Thyroid gland (tissue), 4 donors: ENCODE data around the gene MTG2.

Source experiments
- POLR2A ChIP-seq, 2 donors: fragments of 450-650 bp; IDR thresholded peaks; one replicate each; pipeline ENCODE4 v1.6.1; 2017; ENCODE audit warnings: antibody characterized with exemption in 2 of 2, mild to moderate bottlenecking in 2 of 2, moderate library complexity in 1 of 2
- TF ChIP-seq, protein P1 (sequence below), 6 experiments: fragments of 200-600 bp in 3 of 6; fragments of 450-650 bp in 3 of 6; sonication (generic) in 3 of 6; IDR thresholded peaks; one replicate each; pipeline ENCODE4 v1.5.1; 2016 to 2019; ENCODE audit warnings: antibody characterized with exemption in 6 of 6, mild to moderate bottlenecking in 2 of 6, inconsistent platforms in 1 of 6, moderate library complexity in 1 of 6

DNA sequence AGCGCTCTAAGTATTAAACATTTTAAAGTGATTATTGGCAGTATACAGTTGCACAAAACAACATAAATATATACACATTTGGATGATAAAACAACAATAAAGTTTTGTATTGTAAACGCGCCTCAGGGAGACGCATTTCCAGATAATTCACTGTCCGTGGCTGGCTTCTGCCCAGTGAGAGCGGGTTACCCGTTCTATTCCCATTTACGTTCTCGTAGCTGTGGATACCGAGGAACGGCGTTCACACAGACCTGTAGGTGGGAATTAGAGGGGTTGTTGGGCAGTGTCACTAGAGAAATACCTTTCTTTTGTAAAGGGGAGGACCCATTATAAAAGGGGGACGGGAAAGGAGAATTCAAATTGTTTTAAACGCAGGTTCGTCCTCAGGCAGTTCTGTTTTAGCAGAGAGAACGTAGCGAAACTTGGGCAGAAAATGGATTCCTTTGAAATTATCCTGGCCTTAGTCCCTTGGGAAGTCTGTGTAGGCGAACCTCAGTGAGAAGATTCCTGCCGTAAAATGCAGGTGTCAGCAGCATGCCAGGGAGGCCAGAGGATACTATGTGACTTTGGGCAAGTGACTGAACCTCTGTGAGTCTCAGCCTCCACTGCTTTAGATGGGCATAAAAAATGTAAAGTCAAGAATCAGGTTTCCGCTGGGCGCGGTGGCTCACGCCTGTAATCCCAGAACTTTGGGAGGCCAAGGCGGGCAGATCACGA is 756 bp downstream of the MTG2 start:
- TF ChIP-seq, protein P1, sequence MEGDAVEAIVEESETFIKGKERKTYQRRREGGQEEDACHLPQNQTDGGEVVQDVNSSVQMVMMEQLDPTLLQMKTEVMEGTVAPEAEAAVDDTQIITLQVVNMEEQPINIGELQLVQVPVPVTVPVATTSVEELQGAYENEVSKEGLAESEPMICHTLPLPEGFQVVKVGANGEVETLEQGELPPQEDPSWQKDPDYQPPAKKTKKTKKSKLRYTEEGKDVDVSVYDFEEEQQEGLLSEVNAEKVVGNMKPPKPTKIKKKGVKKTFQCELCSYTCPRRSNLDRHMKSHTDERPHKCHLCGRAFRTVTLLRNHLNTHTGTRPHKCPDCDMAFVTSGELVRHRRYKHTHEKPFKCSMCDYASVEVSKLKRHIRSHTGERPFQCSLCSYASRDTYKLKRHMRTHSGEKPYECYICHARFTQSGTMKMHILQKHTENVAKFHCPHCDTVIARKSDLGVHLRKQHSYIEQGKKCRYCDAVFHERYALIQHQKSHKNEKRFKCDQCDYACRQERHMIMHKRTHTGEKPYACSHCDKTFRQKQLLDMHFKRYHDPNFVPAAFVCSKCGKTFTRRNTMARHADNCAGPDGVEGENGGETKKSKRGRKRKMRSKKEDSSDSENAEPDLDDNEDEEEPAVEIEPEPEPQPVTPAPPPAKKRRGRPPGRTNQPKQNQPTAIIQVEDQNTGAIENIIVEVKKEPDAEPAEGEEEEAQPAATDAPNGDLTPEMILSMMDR (IDR thresholded peaks at IDR 0.05): no peak
- TF ChIP-seq POLR2A (IDR thresholded peaks at IDR 0.05): no peak
